HepG2 (cell line): Measurements from ENCODE around the gene GOT2. TPM values are rescaled to one million over a fixed set of nuclear protein-coding genes. Genes with fewer than 3 reads are reported as not detected.

Experiments used
- ATAC-seq: fragments of 200-7000 bp; cut with Tn5 transposase; 3 replicates; pipeline ENCODE4 v1.9.1; 2020; ENCODE audit warnings: mild to moderate bottlenecking, moderate library complexity
- BruUV-seq: library from RNA; stranded (reverse); fragments of 400-500 nt; replicated peaks from 2 replicates; lab custom pipeline; 2021; lab: Mats Ljungman, UMichigan
- CTCF ChIA-PET: fragments of 300-600 bp; formaldehyde crosslinking; extraction: SDS; loops from one replicate; lab custom pipeline; 2021; ENCODE audit warnings: low total read pairs, inconsistent platforms, low intra/inter-chr PET ratio; lab: Yijun Ruan, JAX
- POLR2A ChIA-PET: fragments of 350-600 bp; sonication (Branson Sonifier 250); formaldehyde crosslinking; loops from one replicate; lab custom pipeline; 2020; ENCODE audit warnings: antibody characterized with exemption, inconsistent platforms; lab: Yijun Ruan, JAX
- DNase-seq: peaks from one replicate; pipeline ENCODE4 v3.0.0-alpha.2; 2015; ENCODE audit warnings: low spot score
- FAIRE-seq: peaks from 3 replicates; lab custom pipeline; 2011; peaks lifted over from hg19 to GRCh38; lab: Jason Lieb, UNC
- H2AFZ ChIP-seq: one replicate; pipeline ENCODE4 v1.6.1; 2011; ENCODE audit warnings: low read length, inconsistent platforms
- H3K27ac ChIP-seq: fragments of 300-600 bp; 3 replicates; pipeline ENCODE4 v1.8.0; 2011; ENCODE audit warnings: mixed run types, mild to moderate bottlenecking, mixed read lengths, low read length, inconsistent platforms; ENCODE audit not compliant: insufficient read depth; ENCODE audit errors: extremely low read length
- H3K27me3 ChIP-seq, 2 experiments: fragments of 200-600 bp in 1 of 2; 2 replicates in 1 of 2; 3 replicates in 1 of 2; pipeline versions ENCODE4 v1.6.0 to v1.8.0; 2011; ENCODE audit warnings: low read length in 2 of 2, mild to moderate bottlenecking in 2 of 2, moderate library complexity in 2 of 2, inconsistent platforms in 1 of 2; ENCODE audit not compliant: insufficient read depth in 2 of 2, control insufficient read depth in 1 of 2
- H3K36me3 ChIP-seq, 2 experiments: fragments of 200-600 bp in 1 of 2; replicated peaks in 1 of 2; 2 replicates in 1 of 2; 3 replicates in 1 of 2; pipeline versions ENCODE4 v1.5.1 to v1.8.0; 2011; ENCODE audit warnings: low read length in 2 of 2, inconsistent platforms in 1 of 2; ENCODE audit not compliant: insufficient read depth in 2 of 2, control insufficient read depth in 1 of 2
- H3K4me1 ChIP-seq: 2 replicates; pipeline ENCODE4 v1.5.1; 2012; ENCODE audit warnings: low read length, inconsistent platforms; ENCODE audit not compliant: insufficient read depth
- H3K4me2 ChIP-seq: 2 replicates; pipeline ENCODE4 v1.6.0; 2011; ENCODE audit warnings: low read depth, low read length, inconsistent platforms
- H3K4me3 ChIP-seq, 3 experiments: fragments of 200-600 bp in 1 of 3; sonication (generic), shearing (Covaris generic) in 1 of 3; replicated peaks in 1 of 3; 2 replicates each; pipeline ENCODE4 v1.5.1; 2011 to 2016; ENCODE audit warnings: low read length in 3 of 3, inconsistent platforms in 2 of 3, low read depth in 2 of 3, mild to moderate bottlenecking in 2 of 3, control low read depth in 1 of 3, mixed read lengths in 1 of 3; ENCODE audit not compliant: insufficient read depth in 1 of 3
- H3K79me2 ChIP-seq: one replicate; pipeline ENCODE4 v1.6.1; 2011; ENCODE audit warnings: low read length, inconsistent platforms; ENCODE audit not compliant: insufficient read depth
- H3K9ac ChIP-seq: 2 replicates; pipeline ENCODE4 v1.6.0; 2011; ENCODE audit warnings: mild to moderate bottlenecking, low read depth, low read length, inconsistent platforms; ENCODE audit not compliant: insufficient read depth
- H3K9me3 ChIP-seq: 2 replicates; pipeline ENCODE4 v1.5.1; 2012; ENCODE audit warnings: mild to moderate bottlenecking, low read length
- H4K20me1 ChIP-seq: 2 replicates; pipeline ENCODE4 v1.6.0; 2011; ENCODE audit warnings: inconsistent platforms, mild to moderate bottlenecking, low read length, moderate library complexity; ENCODE audit not compliant: insufficient read depth
- IRX3 ChIP-seq: sonication (generic); formaldehyde crosslinking; IDR thresholded peaks from 2 replicates; pipeline ENCODE4 v1.8.1; 2023; ENCODE audit warnings: mild to moderate bottlenecking, low read depth, missing genetic modification reagents, borderline replicate concordance
- KDM2A ChIP-seq: sonication (generic); formaldehyde crosslinking; IDR thresholded peaks from 2 replicates; pipeline ENCODE4 v1.4.0; 2020; ENCODE audit warnings: low read depth, missing genetic modification reagents, borderline replicate concordance
- MBD4 ChIP-seq: IDR thresholded peaks from 2 replicates; pipeline ENCODE4 v1.6.1; 2012; ENCODE audit warnings: low read length, inconsistent platforms, borderline replicate concordance
- MIER3 ChIP-seq: IDR thresholded peaks from 2 replicates; pipeline ENCODE4 v1.6.1; 2016; ENCODE audit warnings: missing compliant biosample characterization, borderline replicate concordance
- TAF15 ChIP-seq: fragments of 200-400 bp; formaldehyde crosslinking; IDR thresholded peaks from one replicate; pipeline ENCODE4 v1.6.1; 2018; ENCODE audit warnings: mild to moderate bottlenecking, low read depth, low read length; ENCODE audit not compliant: poor library complexity, severe bottlenecking
- ZNF274 ChIP-seq: sonication (generic); formaldehyde crosslinking; IDR thresholded peaks from 2 replicates; pipeline ENCODE4 v1.5.1; 2020; ENCODE audit warnings: mild to moderate bottlenecking, missing genetic modification reagents
- ZNF331 ChIP-seq: sonication (generic); formaldehyde crosslinking; IDR thresholded peaks from 2 replicates; pipeline ENCODE4 v1.4.0; 2020; ENCODE audit warnings: missing genetic modification reagents
- WGBS: methylation state at CpG from one replicate; pipeline ENCODE4 v1.1.6; 2017; ENCODE audit warnings: low lambda C conversion rate; 5-methylcytosine and 5-hydroxymethylcytosine counted together
- in situ Hi-C: cut with HindIII; loops from 2 replicates; pipeline ENCODE4 v1.10.0; 2017; ENCODE audit warnings: low pct_unique_long_range_greater_than_20kb; ENCODE audit not compliant: extremely low pct_ligation_motif_present
- intact Hi-C: fragments of 100-400 bp; cut with micrococcal nuclease; formaldehyde crosslinking; loops from one replicate; pipeline ENCODE4 v1.10.0; 2022; ENCODE audit not compliant: unreplicated experiment
- polyA plus RNA-seq, 8 experiments: library from polyadenylated mRNA; depleted of rRNA in 3 of 8; stranded (reverse) in 7 of 8; unstranded in 1 of 8; fragments of >200 nt; fragmentation: Illumina TruSeq in 4 of 8; extraction: Trizol in 4 of 8; gene quantifications; 2 replicates each; pipeline versions ENCODE4 v1.2.1 to v1.2.3, GENCODE V29; 2011 to 2016; ENCODE audit warnings: low read depth in 4 of 8, missing spikeins in 1 of 8, mixed read lengths in 1 of 8; ENCODE audit not compliant: insufficient read depth in 1 of 8
- total RNA-seq, 5 experiments: library from RNA; depleted of rRNA; stranded (reverse); fragments of >200 nt; fragmentation: Illumina TruSeq; extraction: Trizol; gene quantifications; 2 replicates each; pipeline ENCODE4 v1.2.3, GENCODE V29; 2016; ENCODE audit warnings: low read depth in 1 of 5
- TF ChIP-seq, protein P1 (sequence below): sonication (generic); formaldehyde crosslinking; IDR thresholded peaks from 2 replicates; pipeline ENCODE4 v1.4.0; 2020; ENCODE audit warnings: missing genetic modification reagents, borderline replicate concordance

Gene GOT2
- total and polyA plus RNA-seq, 2 of the 13 experiments (the other 11 are each of a cell fraction or from before 2014, with no cell fraction given), result 32.6 to 121 TPM

DNA sequence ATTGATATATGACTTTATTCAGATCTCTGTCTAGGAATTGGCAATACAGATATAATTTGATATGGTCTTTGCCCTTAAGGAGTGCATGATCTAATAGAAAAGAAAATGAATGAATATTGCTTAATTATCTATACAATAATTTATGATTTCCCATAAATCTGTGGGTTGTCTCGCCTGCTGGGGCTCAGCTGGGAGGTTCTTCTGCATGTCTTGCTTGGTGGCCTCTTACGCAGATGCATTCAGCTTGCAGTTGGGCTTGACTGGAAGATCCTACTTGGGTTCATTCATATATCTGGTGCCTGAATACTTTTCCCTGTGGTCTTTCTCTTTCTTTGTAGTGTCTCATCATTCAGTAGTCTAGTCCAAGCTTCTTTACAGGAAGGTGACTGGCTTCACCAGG is 34.0 kb upstream of the GOT2 start:
- H3K4me2 ChIP-seq, result no peak overlapping the region
- no peak for FAIRE-seq
- intact Hi-C loops (no loop called here), in situ Hi-C loops (no loop called here)
- no peaks in the 10 kb centered on the region for H3K9me3 ChIP-seq
- no TSS peak for BruUV-seq
- H3K27me3 ChIP-seq, result peaks cover 0 to 4% of the 10 kb centered on the region in 2 experiments; a peak in 1 of 5 replicates
- TF ChIP-seq ZNF331 (CRISPR knock-in tag), result peak; percentile 82; the same call in 1 of the 2 replicates
- TF ChIP-seq, protein P1, sequence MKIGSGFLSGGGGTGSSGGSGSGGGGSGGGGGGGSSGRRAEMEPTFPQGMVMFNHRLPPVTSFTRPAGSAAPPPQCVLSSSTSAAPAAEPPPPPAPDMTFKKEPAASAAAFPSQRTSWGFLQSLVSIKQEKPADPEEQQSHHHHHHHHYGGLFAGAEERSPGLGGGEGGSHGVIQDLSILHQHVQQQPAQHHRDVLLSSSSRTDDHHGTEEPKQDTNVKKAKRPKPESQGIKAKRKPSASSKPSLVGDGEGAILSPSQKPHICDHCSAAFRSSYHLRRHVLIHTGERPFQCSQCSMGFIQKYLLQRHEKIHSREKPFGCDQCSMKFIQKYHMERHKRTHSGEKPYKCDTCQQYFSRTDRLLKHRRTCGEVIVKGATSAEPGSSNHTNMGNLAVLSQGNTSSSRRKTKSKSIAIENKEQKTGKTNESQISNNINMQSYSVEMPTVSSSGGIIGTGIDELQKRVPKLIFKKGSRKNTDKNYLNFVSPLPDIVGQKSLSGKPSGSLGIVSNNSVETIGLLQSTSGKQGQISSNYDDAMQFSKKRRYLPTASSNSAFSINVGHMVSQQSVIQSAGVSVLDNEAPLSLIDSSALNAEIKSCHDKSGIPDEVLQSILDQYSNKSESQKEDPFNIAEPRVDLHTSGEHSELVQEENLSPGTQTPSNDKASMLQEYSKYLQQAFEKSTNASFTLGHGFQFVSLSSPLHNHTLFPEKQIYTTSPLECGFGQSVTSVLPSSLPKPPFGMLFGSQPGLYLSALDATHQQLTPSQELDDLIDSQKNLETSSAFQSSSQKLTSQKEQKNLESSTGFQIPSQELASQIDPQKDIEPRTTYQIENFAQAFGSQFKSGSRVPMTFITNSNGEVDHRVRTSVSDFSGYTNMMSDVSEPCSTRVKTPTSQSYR (CRISPR knock-in tag), result no peak
- H3K4me1 ChIP-seq, result 0 out of 2 replicates have a peak, but pooled peaks cover 2% of the 10 kb centered on the region
- ChIA-PET CTCF (no interaction called here), POLR2A (no interaction called here)
- no peaks in the 10 kb centered on the region for H4K20me1 ChIP-seq
- no peak for DNase-seq
- no peak overlapping the region for H3K27ac ChIP-seq
- H2AFZ ChIP-seq, result no peak overlapping the region
- H3K4me3 ChIP-seq, result no peak overlapping the region
- no peaks in the 10 kb centered on the region for H3K36me3 ChIP-seq
- no peaks in the 10 kb centered on the region for H3K79me2 ChIP-seq
- WGBS, result 44% methylated on average over 2 of the region's 2 CpGs
- no peak for ATAC-seq
- H3K9ac ChIP-seq, result no peak overlapping the region

DNA sequence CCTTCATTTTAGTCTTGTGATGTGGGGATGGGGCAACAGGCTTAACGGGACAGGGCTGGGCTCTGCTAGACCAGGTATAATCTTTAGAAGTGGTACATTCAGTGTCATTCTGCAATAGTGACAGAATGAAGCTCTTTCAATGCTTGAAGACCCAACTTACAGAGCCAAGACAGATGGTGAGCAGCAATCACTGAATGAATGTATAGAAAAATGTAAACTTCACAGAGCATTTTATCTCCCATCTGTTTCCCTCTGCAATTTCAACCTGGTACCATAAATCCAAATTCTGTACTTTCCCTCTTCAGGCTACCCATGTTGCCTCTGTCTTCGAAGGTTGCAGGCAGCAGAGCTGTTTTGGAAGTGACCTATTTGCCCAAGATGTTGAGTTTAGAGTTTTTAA is 33.5 kb upstream of the GOT2 start:
- H3K79me2 ChIP-seq, result no peaks in the 10 kb centered on the region
- ChIA-PET CTCF (no interaction called here), POLR2A (no interaction called here)
- intact Hi-C loops (no loop called here), in situ Hi-C loops (no loop called here)
- no peak overlapping the region for H3K27ac ChIP-seq
- H4K20me1 ChIP-seq, result no peaks in the 10 kb centered on the region
- H3K4me3 ChIP-seq, result no peak overlapping the region
- no peak for DNase-seq
- no peak overlapping the region for H3K4me2 ChIP-seq
- no peaks in the 10 kb centered on the region for H3K4me1 ChIP-seq
- WGBS, result 4% methylated on average over 2 of the region's 2 CpGs
- H3K36me3 ChIP-seq, result no peaks in the 10 kb centered on the region
- no peak overlapping the region for H3K9ac ChIP-seq
- no peak overlapping the region for H2AFZ ChIP-seq
- no peak for ATAC-seq
- TF ChIP-seq MBD4 (no peak), TAF15 (no peak), KDM2A (CRISPR knock-in tag) (no peak), IRX3 (no peak), ZNF274 (CRISPR knock-in tag) (no peak), MIER3 (CRISPR knock-in tag) (no peak)
- TF ChIP-seq, all 625 proteins: peak for 0
- BruUV-seq, result no TSS peak
- no peak for FAIRE-seq
- Histone ChIP-seq H3K9me3 (no peaks in the 10 kb centered on the region), H3K27me3 (peaks cover 0 to 4% of the 10 kb centered on the region in 2 experiments; a peak in 1 of 5 replicates)
